HEK293 (cell line): ENCODE data around the gene SLC6A13.

Experiments
- ELK4 ChIP-seq: IDR thresholded peaks from 2 replicates; pipeline ENCODE4 v1.6.1; 2011; ENCODE audit warnings: mild to moderate bottlenecking, low read depth, low read length, borderline replicate concordance
- SP3 ChIP-seq: fragments of 450-650 bp; formaldehyde crosslinking; IDR thresholded peaks from 2 replicates; pipeline ENCODE4 v1.5.1; 2016; ENCODE audit warnings: missing biosample characterization, missing genetic modification characterization
- TCF7L2 ChIP-seq: IDR thresholded peaks from 2 replicates; pipeline ENCODE4 v1.6.1; 2011; ENCODE audit warnings: low read depth, mild to moderate bottlenecking, inconsistent platforms, low read length, moderate library complexity, borderline replicate concordance
- ZNF23 ChIP-seq: fragments of 450-650 bp; formaldehyde crosslinking; IDR thresholded peaks from 2 replicates; pipeline ENCODE4 v1.5.1; 2016; ENCODE audit warnings: missing biosample characterization, missing genetic modification characterization, borderline replicate concordance
- ZNF280C ChIP-seq: fragments of 450-650 bp; formaldehyde crosslinking; IDR thresholded peaks from 2 replicates; pipeline ENCODE4 v1.5.1; 2016; ENCODE audit warnings: missing biosample characterization, missing genetic modification characterization
- ZNF398 ChIP-seq: fragments of 450-650 bp; formaldehyde crosslinking; IDR thresholded peaks from 2 replicates; pipeline ENCODE4 v1.5.1; 2017; ENCODE audit warnings: missing biosample characterization, missing genetic modification characterization
- ZNF777 ChIP-seq: fragments of 450-650 bp; formaldehyde crosslinking; IDR thresholded peaks from 2 replicates; pipeline ENCODE4 v1.5.1; 2017; ENCODE audit warnings: missing biosample characterization, missing genetic modification characterization, borderline replicate concordance
- TF ChIP-seq, protein P1 (sequence below): fragments of 450-650 bp; formaldehyde crosslinking; IDR thresholded peaks from 2 replicates; pipeline ENCODE4 v1.5.1; 2016; ENCODE audit warnings: missing biosample characterization, missing genetic modification characterization
- TF ChIP-seq, protein P2 (sequence below): fragments of 450-650 bp; formaldehyde crosslinking; IDR thresholded peaks from 2 replicates; pipeline ENCODE4 v1.5.1; 2016; ENCODE audit warnings: missing biosample characterization, missing genetic modification characterization
- TF ChIP-seq, protein P3 (sequence below): fragments of 450-650 bp; formaldehyde crosslinking; IDR thresholded peaks from 2 replicates; pipeline ENCODE4 v1.5.1; 2016; ENCODE audit warnings: missing biosample characterization, missing genetic modification characterization

DNA sequence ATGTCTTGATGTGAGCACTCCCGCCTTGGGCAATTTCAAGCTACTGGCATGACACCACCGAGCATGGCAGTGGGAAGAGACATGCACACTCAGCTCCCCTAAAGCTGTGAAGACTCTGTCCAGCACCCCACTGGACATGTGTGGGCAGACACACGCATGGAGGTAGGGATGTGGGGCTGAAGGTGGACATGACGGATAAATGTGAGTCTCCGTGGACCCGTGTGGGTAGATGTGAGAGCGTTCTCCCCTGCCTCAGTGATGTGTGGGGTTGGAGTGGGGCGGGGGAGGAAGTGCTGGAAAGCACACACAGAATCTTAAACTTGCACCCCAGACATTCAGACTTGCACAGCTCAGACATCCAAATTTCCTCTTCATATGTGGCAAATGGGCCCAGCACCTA is 61.3 kb downstream of the SLC6A13 start:
- TF ChIP-seq, protein P1, sequence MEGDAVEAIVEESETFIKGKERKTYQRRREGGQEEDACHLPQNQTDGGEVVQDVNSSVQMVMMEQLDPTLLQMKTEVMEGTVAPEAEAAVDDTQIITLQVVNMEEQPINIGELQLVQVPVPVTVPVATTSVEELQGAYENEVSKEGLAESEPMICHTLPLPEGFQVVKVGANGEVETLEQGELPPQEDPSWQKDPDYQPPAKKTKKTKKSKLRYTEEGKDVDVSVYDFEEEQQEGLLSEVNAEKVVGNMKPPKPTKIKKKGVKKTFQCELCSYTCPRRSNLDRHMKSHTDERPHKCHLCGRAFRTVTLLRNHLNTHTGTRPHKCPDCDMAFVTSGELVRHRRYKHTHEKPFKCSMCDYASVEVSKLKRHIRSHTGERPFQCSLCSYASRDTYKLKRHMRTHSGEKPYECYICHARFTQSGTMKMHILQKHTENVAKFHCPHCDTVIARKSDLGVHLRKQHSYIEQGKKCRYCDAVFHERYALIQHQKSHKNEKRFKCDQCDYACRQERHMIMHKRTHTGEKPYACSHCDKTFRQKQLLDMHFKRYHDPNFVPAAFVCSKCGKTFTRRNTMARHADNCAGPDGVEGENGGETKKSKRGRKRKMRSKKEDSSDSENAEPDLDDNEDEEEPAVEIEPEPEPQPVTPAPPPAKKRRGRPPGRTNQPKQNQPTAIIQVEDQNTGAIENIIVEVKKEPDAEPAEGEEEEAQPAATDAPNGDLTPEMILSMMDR = no peak
- TF ChIP-seq ZNF398 (tag by site-specific recombination) (no peak), TCF7L2 (no peak), ZNF777 (tag by site-specific recombination) (no peak), SP3 (tag by site-specific recombination) (no peak), ZNF23 (tag by site-specific recombination) (no peak), ZNF280C (no peak), ELK4 (no peak)
- TF ChIP-seq, protein P2, sequence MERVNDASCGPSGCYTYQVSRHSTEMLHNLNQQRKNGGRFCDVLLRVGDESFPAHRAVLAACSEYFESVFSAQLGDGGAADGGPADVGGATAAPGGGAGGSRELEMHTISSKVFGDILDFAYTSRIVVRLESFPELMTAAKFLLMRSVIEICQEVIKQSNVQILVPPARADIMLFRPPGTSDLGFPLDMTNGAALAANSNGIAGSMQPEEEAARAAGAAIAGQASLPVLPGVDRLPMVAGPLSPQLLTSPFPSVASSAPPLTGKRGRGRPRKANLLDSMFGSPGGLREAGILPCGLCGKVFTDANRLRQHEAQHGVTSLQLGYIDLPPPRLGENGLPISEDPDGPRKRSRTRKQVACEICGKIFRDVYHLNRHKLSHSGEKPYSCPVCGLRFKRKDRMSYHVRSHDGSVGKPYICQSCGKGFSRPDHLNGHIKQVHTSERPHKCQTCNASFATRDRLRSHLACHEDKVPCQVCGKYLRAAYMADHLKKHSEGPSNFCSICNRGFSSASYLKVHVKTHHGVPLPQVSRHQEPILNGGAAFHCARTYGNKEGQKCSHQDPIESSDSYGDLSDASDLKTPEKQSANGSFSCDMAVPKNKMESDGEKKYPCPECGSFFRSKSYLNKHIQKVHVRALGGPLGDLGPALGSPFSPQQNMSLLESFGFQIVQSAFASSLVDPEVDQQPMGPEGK (tag by site-specific recombination) = no peak
- TF ChIP-seq, protein P3, sequence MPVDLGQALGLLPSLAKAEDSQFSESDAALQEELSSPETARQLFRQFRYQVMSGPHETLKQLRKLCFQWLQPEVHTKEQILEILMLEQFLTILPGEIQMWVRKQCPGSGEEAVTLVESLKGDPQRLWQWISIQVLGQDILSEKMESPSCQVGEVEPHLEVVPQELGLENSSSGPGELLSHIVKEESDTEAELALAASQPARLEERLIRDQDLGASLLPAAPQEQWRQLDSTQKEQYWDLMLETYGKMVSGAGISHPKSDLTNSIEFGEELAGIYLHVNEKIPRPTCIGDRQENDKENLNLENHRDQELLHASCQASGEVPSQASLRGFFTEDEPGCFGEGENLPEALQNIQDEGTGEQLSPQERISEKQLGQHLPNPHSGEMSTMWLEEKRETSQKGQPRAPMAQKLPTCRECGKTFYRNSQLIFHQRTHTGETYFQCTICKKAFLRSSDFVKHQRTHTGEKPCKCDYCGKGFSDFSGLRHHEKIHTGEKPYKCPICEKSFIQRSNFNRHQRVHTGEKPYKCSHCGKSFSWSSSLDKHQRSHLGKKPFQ = no peak
